ENCODE results near the gene UBE3A.

Gene UBE3A

GRCh38 chr15:25438601-25439368, at the start of gene UBE3A:
Gene UBE3A (minus strand): TSS chr15:25439024. CDS start chr15:25409107, 29,917 bp downstream.
- H3K27me3 ChIP-seq: no peaks in the 10 kb centered on the region
- intact Hi-C loops (cut with DNase I; ENCODE audit: low total_unique reads): loop anchor here (10.0 kb wide), 1 partner anchor 646 kb away; no protein-coding TSS in a partner anchor

DNA sequence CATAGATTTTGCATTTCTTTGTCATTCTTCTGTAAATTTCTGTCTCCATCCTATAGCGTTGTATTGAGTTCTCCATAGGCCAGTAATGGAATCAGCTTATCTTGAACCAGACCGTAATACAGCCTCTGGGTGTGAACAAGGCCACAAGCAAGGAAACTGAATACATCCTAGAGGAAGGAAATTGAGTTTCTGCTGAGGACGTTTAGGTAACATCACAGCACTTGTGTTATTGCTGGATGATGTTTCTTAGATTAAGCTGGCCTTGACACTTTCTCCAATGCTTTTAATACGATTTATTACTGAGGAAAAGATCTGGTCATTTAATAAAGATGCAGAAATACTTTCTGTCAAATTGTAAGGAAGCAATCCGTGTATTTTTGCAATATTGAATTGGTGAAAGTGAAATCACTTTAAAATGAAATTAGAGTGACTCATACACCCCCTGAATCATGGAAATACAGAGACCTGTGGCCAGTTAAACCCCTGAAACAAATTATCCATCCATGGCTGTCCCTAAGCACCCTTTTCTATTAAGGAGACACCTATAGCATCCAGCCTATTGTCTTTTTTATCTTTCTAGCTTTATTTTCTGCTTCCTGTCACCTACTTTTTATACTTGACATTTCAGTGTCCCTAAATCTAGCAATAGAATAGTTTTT, 48.5 kb upstream of the UBE3A start:
- TF ChIP-seq CTCF (IDR thresholded peaks at IDR 0.05): no peak
- Histone ChIP-seq H3K27ac (no peak overlapping the region), H3K4me3 (no peak overlapping the region), H3K27me3 (no peaks in the 10 kb centered on the region), H3K36me3 (no peaks in the 10 kb centered on the region), H3K4me1 (no peaks in the 10 kb centered on the region), H3K9me3 (peaks cover 0 to 38% (median 14%) of the 10 kb centered on the region in 3 donors)
- intact Hi-C loops (cut with DNase I; ENCODE audit: low total_unique reads): no loop called here
- DNase-seq: no peak

More at GRCh38 chr15:25438601-25439368, at the start of gene UBE3A:
- Histone ChIP-seq H3K4me3 (peak within 1 kb of the TSS; percentile 99 to 100), H3K27ac (peak within 1 kb of the TSS; percentile 99 to 100), H3K36me3 (no peaks in the 10 kb centered on the region), H3K4me1 (peaks cover 0 to 41% (median 15%) of the 10 kb centered on the region in 4 donors), H3K9me3 (no peaks in the 10 kb centered on the region)
- peak; percentile 87 to 95 for DNase-seq
- peak; percentile 2 to 23 for TF ChIP-seq CTCF (IDR thresholded peaks at IDR 0.05)

DNA sequence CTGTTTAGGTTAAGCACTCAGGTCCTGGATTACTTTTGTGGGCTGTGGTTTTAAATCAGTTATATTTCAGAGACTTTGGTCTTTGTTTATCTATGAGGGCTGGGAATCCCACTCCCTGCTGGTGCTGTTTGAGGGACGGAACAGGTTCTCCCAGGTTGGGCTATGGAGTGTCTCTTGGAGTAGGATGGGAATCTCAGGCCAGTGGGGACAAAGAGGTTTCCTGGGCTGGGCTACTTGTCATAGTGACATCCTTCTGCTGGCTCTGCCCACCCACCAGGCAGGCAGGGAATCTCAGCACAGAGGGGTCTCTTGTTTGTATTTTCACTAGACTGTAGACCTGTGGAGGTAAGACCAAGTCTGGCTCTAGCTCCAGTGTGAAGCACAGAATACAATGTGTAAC, 47.2 kb upstream of the UBE3A start:
- H3K4me1 ChIP-seq: peaks cover 0 to 6% (median 0%) of the 10 kb centered on the region in 4 donors
- DNase-seq: no peak
- H3K9me3 ChIP-seq: peaks cover 0 to 26% (median 7%) of the 10 kb centered on the region in 3 donors
- intact Hi-C loops (cut with DNase I; ENCODE audit: low total_unique reads): no loop called here
- H3K27ac ChIP-seq: no peak overlapping the region
- H3K27me3 ChIP-seq: no peaks in the 10 kb centered on the region
- no peaks in the 10 kb centered on the region for H3K36me3 ChIP-seq
- no peak overlapping the region for H3K4me3 ChIP-seq
- TF ChIP-seq CTCF (IDR thresholded peaks at IDR 0.05): no peak

- H3K27me3 ChIP-seq: no peaks in the 10 kb centered on the region
- no peak overlapping the region for H3K4me3 ChIP-seq
- H3K4me1 ChIP-seq: peaks cover 0 to 6% (median 0%) of the 10 kb centered on the region in 4 donors
- intact Hi-C loops (cut with DNase I; ENCODE audit: low total_unique reads): no loop called here
- no peaks in the 10 kb centered on the region for H3K9me3 ChIP-seq
- no peak for DNase-seq
- no peaks in the 10 kb centered on the region for H3K36me3 ChIP-seq
- H3K27ac ChIP-seq: no peak overlapping the region
- no peak for TF ChIP-seq CTCF (IDR thresholded peaks at IDR 0.05)
These were observed 42.5 kb upstream of the UBE3A start for GRCh38 chr15:25481208-25481859.

- Histone ChIP-seq H3K27me3 (no peaks in the 10 kb centered on the region), H3K36me3 (no peaks in the 10 kb centered on the region), H3K4me1 (peaks cover 0 to 6% (median 0%) of the 10 kb centered on the region in 4 donors), H3K9me3 (no peaks in the 10 kb centered on the region), H3K4me3 (no peak overlapping the region), H3K27ac (no peak overlapping the region)
- TF ChIP-seq CTCF (IDR thresholded peaks at IDR 0.05): no peak
- DNase-seq: no peak
- intact Hi-C loops (cut with DNase I; ENCODE audit: low total_unique reads): no loop called here
These were observed 39.5 kb upstream of the UBE3A start for GRCh38 chr15:25478313-25478712.
